Nucleus accumbens (tissue), 56 donors: ENCODE measurements around the gene SAFB2.

Source experiments
- DNase-seq, 56 donors: peaks; one replicate each; lab custom pipeline; 2025; lab: John Stamatoyannopoulos, UW

SAFB2 gene

GRCh38 chr19:5557691-5558090 lies 64.9 kb downstream of the SAFB2 start:
- no peak for DNase-seq

DNA sequence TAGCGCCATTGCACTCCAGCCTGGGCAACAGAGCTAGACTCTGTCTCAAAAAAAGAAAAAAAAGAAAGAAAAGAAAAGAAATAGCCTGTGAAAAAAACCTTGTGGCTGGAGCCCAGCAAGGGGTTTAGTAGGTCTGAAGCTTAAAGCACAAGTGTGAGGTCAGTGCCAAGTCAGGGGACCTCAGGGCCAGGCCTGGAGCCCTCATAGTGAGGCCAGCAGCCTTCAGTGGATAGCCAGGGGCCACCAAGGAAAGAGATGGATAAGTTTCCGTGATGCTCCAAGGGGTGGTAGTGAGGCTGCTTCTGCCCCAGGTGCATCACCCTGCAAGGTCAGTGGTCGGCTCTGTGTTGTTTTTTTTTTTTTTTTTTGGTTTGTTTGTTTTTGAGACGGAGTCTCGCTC lies 67.7 kb downstream of the SAFB2 start:
- DNase-seq: no peak

GRCh38 chr19:5553892-5554291 lies 68.7 kb downstream of the SAFB2 start:
- DNase-seq: no peak

GRCh38 chr19:5547881-5548280 lies 74.7 kb downstream of the SAFB2 start:
- peak in 1 of 56 donors; percentile 7 for DNase-seq

GRCh38 chr19:5545984-5546383 lies 76.6 kb downstream of the SAFB2 start:
- no peak for DNase-seq

GRCh38 chr19:5545051-5545450 lies 77.5 kb downstream of the SAFB2 start:
- DNase-seq: no peak

DNA sequence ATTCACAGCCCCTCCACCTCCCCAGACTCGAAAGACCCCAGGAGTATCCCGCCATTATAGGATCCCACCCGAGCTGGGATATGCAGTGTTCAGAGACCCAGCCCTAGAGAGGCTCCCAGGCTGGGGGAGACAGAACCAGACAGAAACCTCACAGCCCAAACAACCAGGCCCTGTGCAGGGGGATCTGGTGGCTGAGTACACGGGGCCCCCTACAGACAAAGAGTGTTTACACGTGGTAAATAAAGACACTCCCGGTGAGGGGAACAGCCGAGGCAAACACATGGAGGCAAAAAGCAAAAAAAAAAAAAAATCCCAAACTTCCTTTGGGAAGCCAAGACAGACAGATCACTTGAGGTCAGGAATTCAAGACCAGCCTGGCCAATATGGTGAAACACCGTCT lies 79.9 kb downstream of the SAFB2 start:
- no peak for DNase-seq

DNA sequence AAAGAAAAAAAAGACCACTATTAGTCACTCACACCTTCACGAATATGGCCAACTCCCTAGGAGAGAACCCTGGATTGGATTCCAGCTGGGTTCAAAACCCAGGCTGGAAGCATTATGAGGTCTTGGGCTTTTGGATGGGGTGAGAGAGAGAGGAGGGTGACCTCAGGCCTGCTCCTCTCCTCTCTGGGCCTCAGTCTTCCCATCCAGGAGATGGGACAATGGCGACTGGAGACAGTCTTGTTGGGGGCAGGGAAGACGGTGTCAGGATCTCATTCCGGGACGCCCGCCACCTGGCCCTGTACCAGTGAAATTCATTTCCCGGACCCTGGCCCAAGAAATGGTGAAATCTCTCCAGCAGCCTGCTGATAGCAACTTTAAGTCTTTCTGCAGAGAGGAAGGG lies 81.1 kb downstream of the SAFB2 start:
- no peak for DNase-seq

DNA sequence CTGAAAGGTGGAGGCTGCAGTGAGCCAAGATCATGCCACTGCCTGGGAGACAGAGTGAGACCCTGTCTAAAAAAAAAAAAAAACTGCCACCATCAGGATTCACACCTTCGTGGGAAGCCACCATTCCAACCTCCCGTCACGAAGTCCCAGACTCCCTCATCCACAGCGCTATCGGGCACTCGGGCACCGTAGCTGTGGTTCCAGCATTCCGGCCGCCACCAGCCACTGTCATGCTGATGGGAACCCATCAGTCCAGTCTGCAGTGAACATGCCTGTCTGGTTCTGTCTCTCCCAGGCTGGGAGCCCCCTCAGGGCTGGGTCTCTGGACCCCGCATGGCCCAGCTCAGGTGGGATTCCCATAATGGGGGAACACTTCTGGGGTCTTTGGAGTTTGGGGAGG lies 82.4 kb downstream of the SAFB2 start:
- DNase-seq: no peak

GRCh38 chr19:5537870-5538269 lies 84.7 kb downstream of the SAFB2 start:
- DNase-seq: no peak
